Measurements from ENCODE around the gene OTOA. TPM values are rescaled to one million over a fixed set of nuclear protein-coding genes. Genes with fewer than 3 reads are reported as not detected.

Gene OTOA
- total and polyA plus RNA-seq, 2 of the 13 experiments (the other 11 are each of a cell fraction or from before 2014, with no cell fraction given) = 0.05 to 0.15 TPM

DNA sequence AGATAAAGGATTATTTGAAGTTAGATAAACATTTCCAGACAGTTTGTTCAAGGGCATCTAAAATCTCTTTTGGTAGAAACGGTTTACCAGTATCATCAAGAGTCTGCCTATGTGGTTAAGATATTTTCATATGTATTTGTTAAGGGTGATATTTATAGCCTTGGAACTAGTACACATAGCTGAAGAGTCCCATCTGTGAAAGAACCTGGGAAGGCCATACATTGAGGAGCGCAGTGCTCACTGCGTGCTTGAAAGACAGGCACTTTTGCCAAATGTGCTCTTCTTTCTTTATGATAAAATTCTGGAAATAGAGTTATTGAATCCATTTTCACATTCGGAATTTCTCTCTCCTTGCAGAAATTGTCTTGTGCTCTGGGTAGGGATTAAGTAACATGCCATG lies 19.1 kb upstream of the OTOA start:
- H3K4me3 ChIP-seq (replicated peaks in 1 of 3; ENCODE audit: insufficient read depth in 1 of 3, low read depth in 2 of 3, low read length in 3 of 3) = no peak overlapping the region
- in situ Hi-C loops (cut with HindIII; ENCODE audit: extremely low pct_ligation_motif_present, low pct_unique_long_range_greater_than_20kb) = no loop called here
- no peak for TF ChIP-seq TBP (CRISPR knock-in tag; IDR thresholded peaks at IDR 0.05)
- TF ChIP-seq RXRB (CRISPR knock-in tag; IDR thresholded peaks at IDR 0.05; ENCODE audit: borderline replicate concordance) = no peak
- TF ChIP-seq ZFP1 (CRISPR knock-in tag; IDR thresholded peaks at IDR 0.05) = no peak
- no peak for TF ChIP-seq POLR2G (IDR thresholded peaks at IDR 0.05; ENCODE audit: low read depth, low read length)
- TF ChIP-seq, protein P1, sequence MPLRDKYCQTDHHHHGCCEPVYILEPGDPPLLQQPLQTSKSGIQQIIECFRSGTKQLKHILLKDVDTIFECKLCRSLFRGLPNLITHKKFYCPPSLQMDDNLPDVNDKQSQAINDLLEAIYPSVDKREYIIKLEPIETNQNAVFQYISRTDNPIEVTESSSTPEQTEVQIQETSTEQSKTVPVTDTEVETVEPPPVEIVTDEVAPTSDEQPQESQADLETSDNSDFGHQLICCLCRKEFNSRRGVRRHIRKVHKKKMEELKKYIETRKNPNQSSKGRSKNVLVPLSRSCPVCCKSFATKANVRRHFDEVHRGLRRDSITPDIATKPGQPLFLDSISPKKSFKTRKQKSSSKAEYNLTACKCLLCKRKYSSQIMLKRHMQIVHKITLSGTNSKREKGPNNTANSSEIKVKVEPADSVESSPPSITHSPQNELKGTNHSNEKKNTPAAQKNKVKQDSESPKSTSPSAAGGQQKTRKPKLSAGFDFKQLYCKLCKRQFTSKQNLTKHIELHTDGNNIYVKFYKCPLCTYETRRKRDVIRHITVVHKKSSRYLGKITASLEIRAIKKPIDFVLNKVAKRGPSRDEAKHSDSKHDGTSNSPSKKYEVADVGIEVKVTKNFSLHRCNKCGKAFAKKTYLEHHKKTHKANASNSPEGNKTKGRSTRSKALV (CRISPR knock-in tag; IDR thresholded peaks at IDR 0.05) = no peak
- no peak for TF ChIP-seq HMGA1 (CRISPR knock-in tag; conservative IDR thresholded peaks at IDR 0.05)
- TF ChIP-seq ZNF20 (CRISPR knock-in tag; IDR thresholded peaks at IDR 0.05) = no peak
- no peak for TF ChIP-seq ETV6 (CRISPR knock-in tag; conservative IDR thresholded peaks at IDR 0.05)
- TF ChIP-seq TMF1 (CRISPR knock-in tag; IDR thresholded peaks at IDR 0.05; ENCODE audit: low read depth) = no peak
- TF ChIP-seq THAP11 (CRISPR knock-in tag; IDR thresholded peaks at IDR 0.05) = no peak
- no peak overlapping the region for H3K4me2 ChIP-seq (ENCODE audit: low read depth, low read length)
- peaks cover 4 to 9% of the 10 kb centered on the region in 2 experiments; a peak in 3 of 5 replicates for H3K36me3 ChIP-seq (replicated peaks in 1 of 2; ENCODE audit: control insufficient read depth in 1 of 2, insufficient read depth in 2 of 2, low read length in 2 of 2)
- no peak overlapping the region for H3K9ac ChIP-seq (ENCODE audit: insufficient read depth, low read depth, low read length)
- FAIRE-seq (no peak), DNase-seq (ENCODE audit: low spot score) (no peak), ATAC-seq (no peak)
- POLR2A ChIA-PET = no interaction called here
- CTCF ChIA-PET (ENCODE audit: low intra/inter-chr PET ratio, low total read pairs) = no interaction called here
- H3K27me3 ChIP-seq (ENCODE audit: control insufficient read depth in 1 of 2, insufficient read depth in 2 of 2, low read length in 2 of 2) = no peaks in the 10 kb centered on the region
- WGBS (ENCODE audit: low lambda C conversion rate) = 95% methylated on average over 4 of the region's 4 CpGs
- intact Hi-C loops (cut with micrococcal nuclease; ENCODE audit: unreplicated experiment) = no loop called here
- H3K79me2 ChIP-seq (ENCODE audit: insufficient read depth, low read length) = no peaks in the 10 kb centered on the region
- H4K20me1 ChIP-seq (ENCODE audit: insufficient read depth, low read length) = peaks cover 12% of the 10 kb centered on the region
- no peak overlapping the region for H2AFZ ChIP-seq (ENCODE audit: low read length)
- H3K4me1 ChIP-seq (ENCODE audit: insufficient read depth, low read length) = peaks cover 23% of the 10 kb centered on the region
- H3K9me3 ChIP-seq (ENCODE audit: low read length) = no peaks in the 10 kb centered on the region
- no peak overlapping the region for H3K27ac ChIP-seq (ENCODE audit: extremely low read length, insufficient read depth, low read length)
- BruUV-seq (replicated peaks) = no TSS peak
